Measurements from ENCODE around the gene ERBB3.

- TF ChIP-seq SP1 (IDR thresholded peaks at IDR 0.05) (no peak), FOXK2 (IDR thresholded peaks at IDR 0.05) (no peak)
These were observed 18.6 kb downstream of the ERBB3 start for GRCh38 chr12:56098592-56098991.

All from HEK293T (cell line).